Measurements from ENCODE around the gene IDI1.

IDI1 gene

GRCh38 chr10:1009071-1009494 is 39.8 kb downstream of the IDI1 start:
- Histone ChIP-seq H3K4me2 (ENCODE audit: low read length) (no peak overlapping the region), H3K4me1 (ENCODE audit: control insufficient read depth, low read length) (no peaks in the 10 kb centered on the region), H3K79me2 (ENCODE audit: control insufficient read depth, low read length) (peaks cover 15% of the 10 kb centered on the region), H3K27me3 (ENCODE audit: control insufficient read depth, low read length) (no peaks in the 10 kb centered on the region), H3K9me3 (ENCODE audit: control insufficient read depth, insufficient read depth, low read length) (no peaks in the 10 kb centered on the region), H4K20me1 (ENCODE audit: control insufficient read depth, insufficient read depth, low read depth, low read length) (peaks cover 5% of the 10 kb centered on the region; the same call in 1 of the 2 replicates), H3K4me3 (ENCODE audit: low read length) (no peak overlapping the region), H3K9me2 (replicated peaks; ENCODE audit: control insufficient read depth, low read length) (no peaks in the 10 kb centered on the region), H3K36me3 (ENCODE audit: control insufficient read depth, low read length) (peaks cover 93% of the 10 kb centered on the region), H3F3A (ENCODE audit: control insufficient read depth, insufficient read depth) (no peaks in the 10 kb centered on the region), H3K27ac (ENCODE audit: low read depth, low read length) (no peak overlapping the region)
- TF ChIP-seq CTCF (IDR thresholded peaks at IDR 0.05; ENCODE audit: low read depth, low read length, poor library complexity, severe bottlenecking), result no peak
- TF ChIP-seq EZH2phosphoT487 (IDR thresholded peaks at IDR 0.05; ENCODE audit: borderline replicate concordance, low read length), result no peak

DNA sequence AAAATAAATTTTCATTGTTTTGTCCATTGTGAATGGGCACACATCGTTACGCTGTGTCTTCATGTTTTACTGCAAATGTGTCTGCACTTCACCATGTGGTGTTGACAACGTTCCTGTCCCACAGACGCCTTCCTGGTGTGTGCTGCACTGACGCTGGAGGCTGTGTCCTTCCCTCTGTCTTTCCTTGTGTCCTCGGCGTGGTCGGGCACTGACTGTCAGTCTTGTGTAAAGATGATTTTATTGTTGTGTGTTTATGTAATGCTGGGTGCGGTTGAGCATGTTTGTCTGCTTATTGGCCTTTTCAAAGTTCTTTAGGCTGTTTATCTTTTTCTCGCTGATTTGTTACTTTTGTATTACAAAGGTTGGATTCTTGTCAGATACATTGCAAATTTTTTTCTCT is 41.3 kb downstream of the IDI1 start:
- H3K4me3 ChIP-seq (ENCODE audit: low read length), result no peak overlapping the region
- no peaks in the 10 kb centered on the region for H3K9me2 ChIP-seq (replicated peaks; ENCODE audit: control insufficient read depth, low read length)
- H3F3A ChIP-seq (ENCODE audit: control insufficient read depth, insufficient read depth), result no peaks in the 10 kb centered on the region
- H3K4me1 ChIP-seq (ENCODE audit: control insufficient read depth, low read length), result no peaks in the 10 kb centered on the region
- H3K9me3 ChIP-seq (ENCODE audit: control insufficient read depth, insufficient read depth, low read length), result no peaks in the 10 kb centered on the region
- H3K36me3 ChIP-seq (ENCODE audit: control insufficient read depth, low read length), result peaks cover 97% of the 10 kb centered on the region
- H4K20me1 ChIP-seq (ENCODE audit: control insufficient read depth, insufficient read depth, low read depth, low read length), result peaks cover 10% of the 10 kb centered on the region; the same call in 1 of the 2 replicates
- no peak overlapping the region for H3K27ac ChIP-seq (ENCODE audit: low read depth, low read length)
- TF ChIP-seq CTCF (IDR thresholded peaks at IDR 0.05; ENCODE audit: low read depth, low read length, poor library complexity, severe bottlenecking) (no peak), EZH2phosphoT487 (IDR thresholded peaks at IDR 0.05; ENCODE audit: borderline replicate concordance, low read length) (no peak)
- H3K4me2 ChIP-seq (ENCODE audit: low read length), result no peak overlapping the region
- no peaks in the 10 kb centered on the region for H3K27me3 ChIP-seq (ENCODE audit: control insufficient read depth, low read length)
- peaks cover 30% of the 10 kb centered on the region for H3K79me2 ChIP-seq (ENCODE audit: control insufficient read depth, low read length)

DNA sequence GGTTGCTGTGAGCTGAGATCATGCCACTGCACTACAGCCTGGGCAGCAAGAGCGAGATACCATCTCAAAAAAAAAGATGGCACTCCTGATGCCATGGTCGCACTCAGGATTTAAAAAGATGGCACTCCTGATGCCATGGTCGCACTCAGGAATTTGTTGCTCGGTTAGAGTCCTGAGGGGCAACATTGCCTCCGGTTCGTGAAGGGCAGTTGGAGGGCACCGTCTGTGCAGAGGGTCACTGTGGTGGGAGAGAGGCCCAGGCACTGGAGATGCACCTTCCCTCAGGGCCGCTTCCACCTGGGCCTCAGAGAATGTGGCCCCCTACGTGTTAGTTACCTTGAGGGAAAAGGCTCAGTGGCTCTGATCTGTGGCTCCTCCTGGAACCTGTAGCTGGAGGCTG is 42.3 kb downstream of the IDI1 start:
- H3K9me3 ChIP-seq (ENCODE audit: control insufficient read depth, insufficient read depth, low read length), result no peaks in the 10 kb centered on the region
- no peak overlapping the region for H3K4me3 ChIP-seq (ENCODE audit: low read length)
- no peak overlapping the region for H3K4me2 ChIP-seq (ENCODE audit: low read length)
- H3K9me2 ChIP-seq (replicated peaks; ENCODE audit: control insufficient read depth, low read length), result no peaks in the 10 kb centered on the region
- no peak overlapping the region for H3K27ac ChIP-seq (ENCODE audit: low read depth, low read length)
- H3K79me2 ChIP-seq (ENCODE audit: control insufficient read depth, low read length), result peaks cover 38% of the 10 kb centered on the region
- no peaks in the 10 kb centered on the region for H3F3A ChIP-seq (ENCODE audit: control insufficient read depth, insufficient read depth)
- H3K36me3 ChIP-seq (ENCODE audit: control insufficient read depth, low read length), result peaks cover 97% of the 10 kb centered on the region
- peaks cover 10% of the 10 kb centered on the region; the same call in 1 of the 2 replicates for H4K20me1 ChIP-seq (ENCODE audit: control insufficient read depth, insufficient read depth, low read depth, low read length)
- no peaks in the 10 kb centered on the region for H3K4me1 ChIP-seq (ENCODE audit: control insufficient read depth, low read length)
- TF ChIP-seq CTCF (IDR thresholded peaks at IDR 0.05; ENCODE audit: low read depth, low read length, poor library complexity, severe bottlenecking) (no peak), EZH2phosphoT487 (IDR thresholded peaks at IDR 0.05; ENCODE audit: borderline replicate concordance, low read length) (no peak)
- no peaks in the 10 kb centered on the region for H3K27me3 ChIP-seq (ENCODE audit: control insufficient read depth, low read length)

Data from DOHH2 (cell line).